Ishikawa (cell line): ENCODE data around the gene ATG7.

Source experiments
- CEBPB ChIP-seq: IDR thresholded peaks from 2 replicates; pipeline ENCODE4 v1.6.1; 2012
- EP300 ChIP-seq: IDR thresholded peaks from 2 replicates; pipeline ENCODE4 v1.6.1; 2012; ENCODE audit warnings: borderline replicate concordance
- MAX ChIP-seq: IDR thresholded peaks from 2 replicates; pipeline ENCODE4 v1.6.1; 2012
- RAD21 ChIP-seq: IDR thresholded peaks from 2 replicates; pipeline ENCODE4 v1.6.1; 2012; ENCODE audit warnings: low read depth
- REST ChIP-seq: IDR thresholded peaks from 2 replicates; pipeline ENCODE4 v1.6.1; 2012; ENCODE audit warnings: low read depth, mild to moderate bottlenecking
- TAF1 ChIP-seq: IDR thresholded peaks from 2 replicates; pipeline ENCODE4 v1.6.1; 2012; ENCODE audit warnings: low read depth, mild to moderate bottlenecking
- USF1 ChIP-seq: IDR thresholded peaks from 2 replicates; pipeline ENCODE4 v1.6.1; 2012
- YY1 ChIP-seq: IDR thresholded peaks from 2 replicates; pipeline ENCODE4 v1.6.1; 2012; ENCODE audit warnings: low read depth

- TF ChIP-seq CEBPB: no peak
- TF ChIP-seq REST: no peak
- no peak for TF ChIP-seq YY1
- no peak for TF ChIP-seq MAX
- no peak for TF ChIP-seq RAD21
- no peak for TF ChIP-seq EP300
- TF ChIP-seq USF1: no peak
- TF ChIP-seq TAF1: no peak
Observed at GRCh38 chr3:11377719-11378118, 105.5 kb downstream of the ATG7 start.
